Erythroblast (primary cell): ENCODE measurements around the gene FASLG.

Experiments used
- GATA1 ChIP-seq: IDR thresholded peaks from 2 replicates; pipeline ENCODE4 v1.6.1; 2011; ENCODE audit warnings: low read depth, mild to moderate bottlenecking, control low read depth, low read length, moderate library complexity
- POLR2A ChIP-seq: IDR thresholded peaks from 2 replicates; pipeline ENCODE4 v1.6.1; 2011; ENCODE audit warnings: mild to moderate bottlenecking, low read length

DNA sequence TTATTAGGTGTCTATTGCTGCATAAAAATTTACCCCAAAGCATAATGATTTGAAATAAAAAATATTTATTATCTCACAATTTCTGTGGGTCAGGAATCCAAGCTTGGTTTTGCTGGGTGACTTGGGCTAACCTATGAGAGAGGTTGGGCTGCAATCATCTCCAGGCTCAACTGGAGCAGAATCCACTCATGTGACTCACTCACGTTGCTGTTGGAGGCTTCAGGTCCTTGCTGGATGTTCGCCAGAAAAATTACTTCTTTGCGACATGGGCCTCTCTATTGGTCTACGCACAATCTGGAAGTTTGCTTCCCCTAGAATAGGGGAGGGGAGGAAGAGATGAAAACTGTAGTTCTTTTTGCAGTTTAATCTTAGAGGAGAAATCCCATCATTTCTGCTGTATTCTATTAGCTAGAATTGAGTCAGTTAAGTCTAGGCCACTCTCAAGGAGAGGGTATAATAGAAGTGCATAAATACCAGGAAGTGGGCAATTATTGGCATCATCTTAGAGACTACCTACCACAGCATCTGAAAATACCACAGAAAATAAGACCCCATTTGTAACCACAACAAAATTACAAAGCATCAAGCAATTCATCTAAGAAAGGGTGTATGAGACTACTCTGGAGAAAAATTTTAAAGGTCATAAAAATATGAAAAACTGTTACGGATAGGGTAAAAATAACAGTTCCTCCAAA lies 5.7 kb upstream of the FASLG start:
- TF ChIP-seq POLR2A (no peak), GATA1 (no peak)
